OCI-LY1 (cell line): ENCODE results near the gene SH3PXD2A.

ENCODE experiments used
- H2AFZ ChIP-seq: fragments of 200-600 bp; sonication (generic), shearing (Covaris generic); 2 replicates; pipeline ENCODE4 v1.6.0; 2014; ENCODE audit warnings: antibody characterized with exemption, mild to moderate bottlenecking, low read length
- H3F3A ChIP-seq: fragments of 200-600 bp; sonication (generic), shearing (Covaris generic); 2 replicates; pipeline ENCODE4 v1.6.0; 2014; ENCODE audit warnings: mild to moderate bottlenecking, antibody characterized with exemption, low read length, moderate library complexity; ENCODE audit not compliant: insufficient read depth
- H3K27ac ChIP-seq: fragments of 200-600 bp; sonication (generic); 2 replicates; pipeline ENCODE4 v1.5.1; 2014; ENCODE audit warnings: low read length, mixed run types, mild to moderate bottlenecking, low read depth; ENCODE audit not compliant: poor library complexity, severe bottlenecking
- H3K27me3 ChIP-seq: fragments of 200-600 bp; sonication (generic); 2 replicates; pipeline ENCODE4 v1.6.0; 2014; ENCODE audit warnings: antibody characterized with exemption, mild to moderate bottlenecking, low read length, moderate library complexity; ENCODE audit not compliant: insufficient read depth
- H3K36me3 ChIP-seq: fragments of 200-600 bp; sonication (generic); 2 replicates; pipeline ENCODE4 v1.6.1; 2014; ENCODE audit warnings: mild to moderate bottlenecking, antibody characterized with exemption, low read length, moderate library complexity, mixed read lengths; ENCODE audit not compliant: insufficient read depth
- H3K4me1 ChIP-seq: fragments of 200-600 bp; sonication (generic); 2 replicates; pipeline ENCODE4 v1.5.1; 2014; ENCODE audit warnings: mild to moderate bottlenecking, low read length, moderate library complexity; ENCODE audit not compliant: insufficient read depth, severe bottlenecking
- H3K4me2 ChIP-seq: fragments of 200-600 bp; sonication (generic), shearing (Covaris generic); 2 replicates; pipeline ENCODE4 v1.6.1; 2014; ENCODE audit warnings: low read length
- H3K4me3 ChIP-seq: fragments of 200-600 bp; sonication (generic); 2 replicates; pipeline ENCODE4 v1.5.1; 2014; ENCODE audit warnings: low read length, low read depth, mild to moderate bottlenecking, mixed read lengths; ENCODE audit not compliant: poor library complexity, severe bottlenecking
- H3K79me2 ChIP-seq: fragments of 200-600 bp; shearing (Covaris generic); 2 replicates; pipeline ENCODE4 v1.6.1; 2016; ENCODE audit warnings: mixed run types, low read length, mixed read lengths; ENCODE audit not compliant: insufficient read depth
- H3K9ac ChIP-seq: fragments of 200-600 bp; sonication (generic), shearing (Covaris generic); 2 replicates; pipeline ENCODE4 v1.6.1; 2014; ENCODE audit warnings: mild to moderate bottlenecking, low read length, mixed read lengths
- H3K9me2 ChIP-seq: fragments of 200-600 bp; sonication (generic), shearing (Covaris generic); 2 replicates; pipeline ENCODE4 v1.6.1; 2014; ENCODE audit warnings: low read depth, mild to moderate bottlenecking, low read length, mixed read lengths
- H3K9me3 ChIP-seq: fragments of 200-600 bp; shearing (Covaris generic); 2 replicates; pipeline ENCODE4 v1.6.1; 2014; ENCODE audit warnings: low read length, mixed read lengths
- H4K20me1 ChIP-seq: fragments of 200-600 bp; sonication (generic), shearing (Covaris generic); 2 replicates; pipeline ENCODE4 v1.6.0; 2016; ENCODE audit warnings: mild to moderate bottlenecking, low read length; ENCODE audit not compliant: insufficient read depth
- CTCF ChIP-seq: fragments of 200-600 bp; sonication (generic), shearing (Covaris generic); IDR thresholded peaks from 2 replicates; pipeline ENCODE4 v1.5.1; 2017; ENCODE audit warnings: mild to moderate bottlenecking, antibody characterized with exemption, low read length, moderate library complexity, mixed read lengths
- EZH2 ChIP-seq: fragments of 200-600 bp; sonication (generic), shearing (Covaris generic); IDR thresholded peaks from 2 replicates; pipeline ENCODE4 v1.8.0; 2017; ENCODE audit warnings: borderline replicate concordance, mixed run types, mild to moderate bottlenecking, antibody characterized with exemption, low read length, moderate library complexity, mixed read lengths

SH3PXD2A gene

DNA sequence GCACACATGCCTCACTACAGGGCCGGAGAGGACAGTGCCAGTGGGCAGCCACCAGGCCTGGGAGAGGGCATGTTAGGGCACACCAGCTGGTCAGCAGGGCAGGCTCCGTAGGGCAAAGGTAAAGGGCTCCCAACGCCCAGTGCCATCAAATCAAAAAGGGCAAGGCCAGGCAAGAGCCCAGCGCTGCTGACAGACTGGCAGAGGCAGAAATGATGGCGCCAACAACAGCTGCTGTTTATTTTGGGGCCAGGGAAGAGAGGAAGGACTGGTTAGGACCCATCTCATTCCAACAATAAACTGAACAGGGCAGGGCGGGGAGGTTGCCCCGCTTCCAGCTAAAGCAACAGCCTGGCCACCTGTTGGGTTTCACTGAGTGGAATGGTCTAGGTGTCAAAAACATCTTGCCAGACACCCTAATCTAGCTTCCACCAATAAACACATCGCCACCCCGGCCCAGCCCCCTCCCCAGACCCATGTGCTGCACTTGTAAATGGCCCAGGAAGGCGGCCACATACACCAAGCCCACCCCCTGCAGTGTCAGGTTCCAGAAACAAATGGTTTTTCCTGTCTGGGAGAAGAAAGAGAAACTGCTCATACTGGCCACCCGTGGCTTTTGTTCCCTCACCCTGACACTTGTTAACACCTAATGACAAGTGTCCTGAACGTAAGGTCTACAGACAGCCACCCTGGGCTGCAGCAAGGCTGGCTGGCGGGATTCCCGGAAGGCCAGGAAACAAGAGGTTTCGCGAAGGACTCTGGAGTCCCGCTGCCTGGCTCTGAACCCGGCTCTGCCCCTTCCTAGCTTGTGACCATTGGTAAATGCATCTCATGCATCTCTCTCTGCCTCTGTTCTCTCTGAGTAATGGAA, 15.3 kb downstream of the SH3PXD2A start:
- H3K79me2 ChIP-seq = no peaks in the 10 kb centered on the region
- H3K4me2 ChIP-seq = no peak overlapping the region
- TF ChIP-seq EZH2 (no peak), CTCF (no peak)
- no peaks in the 10 kb centered on the region for H3K36me3 ChIP-seq
- no peak overlapping the region for H3K9ac ChIP-seq
- H3K4me1 ChIP-seq = peaks cover 24% of the 10 kb centered on the region
- no peaks in the 10 kb centered on the region for H3K9me2 ChIP-seq
- H3F3A ChIP-seq = no peaks in the 10 kb centered on the region
- H3K4me3 ChIP-seq = no peak overlapping the region
- no peak overlapping the region for H3K27ac ChIP-seq
- H2AFZ ChIP-seq = no peak overlapping the region
- H3K27me3 ChIP-seq = no peaks in the 10 kb centered on the region
- H3K9me3 ChIP-seq = no peaks in the 10 kb centered on the region
- H4K20me1 ChIP-seq = no peaks in the 10 kb centered on the region

- H4K20me1 ChIP-seq = no peaks in the 10 kb centered on the region
- H3K9me2 ChIP-seq = no peaks in the 10 kb centered on the region
- H3K9ac ChIP-seq = no peak overlapping the region
- H3K27ac ChIP-seq = no peak overlapping the region
- no peak overlapping the region for H2AFZ ChIP-seq
- no peaks in the 10 kb centered on the region for H3K9me3 ChIP-seq
- H3K4me3 ChIP-seq = no peak overlapping the region
- no peak overlapping the region for H3K4me2 ChIP-seq
- TF ChIP-seq EZH2 (no peak), CTCF (no peak)
- no peaks in the 10 kb centered on the region for H3K79me2 ChIP-seq
- H3F3A ChIP-seq = no peaks in the 10 kb centered on the region
- no peaks in the 10 kb centered on the region for H3K36me3 ChIP-seq
- no peaks in the 10 kb centered on the region for H3K27me3 ChIP-seq
- H3K4me1 ChIP-seq = peaks cover 30% of the 10 kb centered on the region
These were observed 15.9 kb downstream of the SH3PXD2A start for GRCh38 chr10:103839519-103839871.

DNA sequence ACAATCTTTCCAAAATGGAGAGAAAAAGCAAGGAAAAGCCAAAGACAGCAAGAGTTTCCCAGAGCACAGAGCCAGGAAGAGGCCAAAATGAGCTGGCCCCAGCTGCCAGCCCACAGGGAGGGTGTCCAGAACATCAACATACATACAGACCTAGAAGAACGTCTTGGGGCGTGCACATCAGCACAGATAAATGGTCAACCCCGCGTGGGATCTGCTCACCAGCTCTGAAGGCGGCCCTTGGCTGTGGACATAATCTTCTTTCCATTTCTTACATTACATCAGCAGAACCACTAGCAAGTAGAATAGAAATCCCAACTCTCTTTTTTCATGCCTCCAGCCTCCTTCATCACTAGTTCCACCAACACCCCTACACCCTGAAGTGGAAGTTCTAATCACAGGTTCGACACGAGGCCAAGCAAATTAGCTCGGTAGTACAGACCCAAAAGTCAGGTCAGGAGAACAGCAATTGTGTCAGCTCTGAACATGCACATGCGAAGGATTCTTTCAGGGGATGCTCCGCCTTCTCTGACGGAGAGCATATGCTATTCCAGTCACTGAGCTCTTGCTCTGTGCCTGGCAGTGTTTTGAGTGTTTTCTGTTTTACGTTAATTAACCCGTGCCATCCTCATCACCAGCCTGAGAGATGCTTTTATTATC, 16.4 kb downstream of the SH3PXD2A start:
- Histone ChIP-seq H3F3A (no peaks in the 10 kb centered on the region), H3K4me1 (peaks cover 35% of the 10 kb centered on the region), H3K79me2 (no peaks in the 10 kb centered on the region)

More for the DNA sequence above, 16.4 kb downstream of the SH3PXD2A start:
- no peak overlapping the region for H2AFZ ChIP-seq
- H3K9me3 ChIP-seq = no peaks in the 10 kb centered on the region
- H3K27ac ChIP-seq = no peak overlapping the region
- H3K4me2 ChIP-seq = no peak overlapping the region
- no peak overlapping the region for H3K9ac ChIP-seq
- no peak overlapping the region for H3K4me3 ChIP-seq
- no peaks in the 10 kb centered on the region for H4K20me1 ChIP-seq
- H3K9me2 ChIP-seq = no peaks in the 10 kb centered on the region
- H3K36me3 ChIP-seq = no peaks in the 10 kb centered on the region
- TF ChIP-seq CTCF = no peak
- TF ChIP-seq EZH2 = no peak
- H3K27me3 ChIP-seq = no peaks in the 10 kb centered on the region
